ENCODE measurements around the gene KIR2DL4. TPM values are rescaled to one million over a fixed set of nuclear protein-coding genes. Genes with fewer than 3 reads are reported as not detected.
"Not testable (repeated sequence)": the region's sequence is repeated elsewhere in the genome, so short reads cannot be mapped to it uniquely, and the experiment has no call there.

KIR2DL4 gene
- polyA plus RNA-seq, 1 experiment = not detected

DNA sequence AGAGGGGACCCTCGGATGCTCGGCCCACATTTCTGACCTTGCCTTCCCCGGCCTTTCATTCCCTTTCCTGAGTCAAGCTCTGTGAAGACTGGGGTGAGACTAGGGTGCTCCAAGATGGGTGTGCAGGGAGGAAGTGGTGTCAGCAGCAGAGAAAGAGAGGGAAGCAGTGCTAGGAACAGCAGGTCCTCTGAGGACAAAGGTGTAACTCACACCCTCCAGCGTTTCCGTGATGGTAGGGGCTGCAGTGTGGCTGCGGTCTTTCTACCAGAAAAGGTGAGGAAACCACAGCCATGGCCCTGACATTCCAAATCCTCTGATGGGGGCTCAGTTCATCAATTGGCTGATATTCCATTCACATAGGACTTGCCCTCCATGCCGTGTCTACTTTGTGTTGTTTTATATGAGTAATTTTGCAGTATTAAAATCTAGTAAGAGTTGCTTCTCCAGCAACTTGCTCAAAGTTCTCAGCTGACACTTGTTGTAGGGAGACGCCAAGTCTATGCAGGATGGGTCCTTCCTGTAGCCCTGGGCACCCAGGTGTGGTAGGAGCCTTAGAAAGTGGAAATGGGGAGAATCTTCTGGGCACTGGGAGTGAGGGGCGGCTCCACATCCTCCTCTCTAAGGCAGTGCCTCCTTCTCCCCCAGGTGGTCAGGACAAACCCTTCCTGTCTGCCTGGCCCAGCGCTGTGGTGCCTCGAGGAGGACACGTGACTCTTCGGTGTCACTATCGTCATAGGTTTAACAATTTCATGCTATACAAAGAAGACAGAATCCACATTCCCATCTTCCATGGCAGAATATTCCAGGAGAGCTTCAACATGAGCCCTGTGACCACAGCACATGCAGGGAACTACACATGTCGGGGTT is 14.5 kb downstream of the KIR2DL4 start:
- no peak for DNase-seq (ENCODE audit: low read depth)
- ChIA-PET POLR2A (no interaction called here), CTCF (no interaction called here)
- Histone ChIP-seq H3K36me3 (ENCODE audit: control insufficient read depth, insufficient read depth, low read length) (no peaks in the 10 kb centered on the region), H3K27me3 (ENCODE audit: control insufficient read depth, insufficient read depth, low read length) (no peaks in the 10 kb centered on the region), H3K4me3 (ENCODE audit: low read depth, low read length) (no peak overlapping the region)
- no peak for TF ChIP-seq CTCF (IDR thresholded peaks at IDR 0.05; ENCODE audit: insufficient read depth, low read depth, low read length)

- CTCF ChIA-PET; POLR2A ChIA-PET; H3K4me3 ChIP-seq (ENCODE audit: low read depth, low read length); DNase-seq (ENCODE audit: low read depth); H3K36me3 ChIP-seq (ENCODE audit: control insufficient read depth, insufficient read depth, low read length); H3K27me3 ChIP-seq (ENCODE audit: control insufficient read depth, insufficient read depth, low read length): not testable (repeated sequence)
Measured at GRCh38 chr19:54824416-54824815, 21.0 kb downstream of the KIR2DL4 start.

- CTCF ChIA-PET; H3K36me3 ChIP-seq (ENCODE audit: control insufficient read depth, insufficient read depth, low read length); H3K4me3 ChIP-seq (ENCODE audit: low read depth, low read length); POLR2A ChIA-PET; DNase-seq (ENCODE audit: low read depth); H3K27me3 ChIP-seq (ENCODE audit: control insufficient read depth, insufficient read depth, low read length): not testable (repeated sequence)
Measured at GRCh38 chr19:54825326-54825725, 21.9 kb downstream of the KIR2DL4 start.

DNA sequence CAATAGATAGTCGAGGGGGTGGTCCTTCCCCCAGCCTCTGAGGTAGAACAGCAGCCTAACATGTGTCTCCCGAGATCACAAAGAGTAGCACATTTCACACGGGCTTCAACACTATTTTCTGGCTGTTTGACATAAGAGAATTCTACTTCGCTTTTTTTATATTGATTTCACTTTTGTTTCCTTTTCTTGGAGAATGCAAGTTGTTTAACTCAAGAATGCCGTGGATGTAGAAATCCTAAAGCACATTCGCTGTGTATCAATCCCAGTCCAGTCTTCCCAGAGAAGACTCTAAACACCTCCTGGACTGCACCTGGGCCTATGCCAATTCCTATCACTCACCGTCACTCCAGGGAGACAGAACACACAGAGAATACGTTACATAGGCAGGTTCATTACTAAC is 24.7 kb downstream of the KIR2DL4 start:
- DNase-seq (ENCODE audit: low read depth); H3K36me3 ChIP-seq (ENCODE audit: control insufficient read depth, insufficient read depth, low read length); CTCF ChIA-PET; H3K4me3 ChIP-seq (ENCODE audit: low read depth, low read length); POLR2A ChIA-PET; H3K27me3 ChIP-seq (ENCODE audit: control insufficient read depth, insufficient read depth, low read length): not testable (repeated sequence)

GRCh38 chr19:54832496-54832895 is 29.1 kb downstream of the KIR2DL4 start, which contains the start of gene KIR2DS4:
Gene KIR2DS4, plus strand, starts transcription at chr19:54832676.
- H3K36me3 ChIP-seq (ENCODE audit: control insufficient read depth, insufficient read depth, low read length); CTCF ChIA-PET; H3K27me3 ChIP-seq (ENCODE audit: control insufficient read depth, insufficient read depth, low read length); POLR2A ChIA-PET; H3K4me3 ChIP-seq (ENCODE audit: low read depth, low read length); DNase-seq (ENCODE audit: low read depth): not testable (repeated sequence)

DNA sequence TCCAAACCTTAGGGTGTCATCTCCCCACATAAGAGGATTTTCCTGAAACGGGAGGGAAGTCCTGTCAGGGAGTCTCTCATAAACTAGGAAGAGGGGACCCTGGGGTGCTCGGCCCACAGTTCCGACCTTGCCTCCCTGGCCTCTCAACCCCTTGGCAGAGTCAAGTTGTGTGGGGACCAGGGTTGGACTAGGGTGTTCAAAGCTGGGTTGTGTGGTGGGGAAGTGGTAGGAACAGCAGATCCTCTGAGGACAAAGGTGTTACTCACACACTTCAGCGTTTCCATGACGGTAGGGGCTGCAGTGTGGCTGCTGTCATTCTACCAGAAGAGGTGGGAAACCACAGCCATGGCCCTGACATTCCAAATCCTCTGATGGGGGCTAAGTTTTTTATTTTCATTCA is 31.7 kb downstream of the KIR2DL4 start:
- H3K36me3 ChIP-seq (ENCODE audit: control insufficient read depth, insufficient read depth, low read length); H3K4me3 ChIP-seq (ENCODE audit: low read depth, low read length); DNase-seq (ENCODE audit: low read depth); H3K27me3 ChIP-seq (ENCODE audit: control insufficient read depth, insufficient read depth, low read length); POLR2A ChIA-PET; CTCF ChIA-PET: not testable (repeated sequence)

DNA sequence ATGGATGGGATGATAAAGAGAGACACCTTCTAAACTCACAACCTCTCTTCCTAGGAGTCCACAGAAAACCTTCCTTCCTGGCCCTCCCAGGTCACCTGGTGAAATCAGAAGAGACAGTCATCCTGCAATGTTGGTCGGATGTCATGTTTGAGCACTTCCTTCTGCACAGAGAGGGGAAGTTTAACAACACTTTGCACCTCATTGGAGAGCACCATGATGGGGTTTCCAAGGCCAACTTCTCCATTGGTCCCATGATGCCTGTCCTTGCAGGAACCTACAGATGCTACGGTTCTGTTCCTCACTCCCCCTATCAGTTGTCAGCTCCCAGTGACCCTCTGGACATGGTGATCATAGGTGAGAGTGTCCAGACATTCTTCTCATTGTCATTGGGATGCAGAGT is 34.1 kb downstream of the KIR2DL4 start:
- H3K36me3 ChIP-seq (ENCODE audit: control insufficient read depth, insufficient read depth, low read length); CTCF ChIA-PET; POLR2A ChIA-PET; H3K4me3 ChIP-seq (ENCODE audit: low read depth, low read length); H3K27me3 ChIP-seq (ENCODE audit: control insufficient read depth, insufficient read depth, low read length); DNase-seq (ENCODE audit: low read depth): not testable (repeated sequence)

DNA sequence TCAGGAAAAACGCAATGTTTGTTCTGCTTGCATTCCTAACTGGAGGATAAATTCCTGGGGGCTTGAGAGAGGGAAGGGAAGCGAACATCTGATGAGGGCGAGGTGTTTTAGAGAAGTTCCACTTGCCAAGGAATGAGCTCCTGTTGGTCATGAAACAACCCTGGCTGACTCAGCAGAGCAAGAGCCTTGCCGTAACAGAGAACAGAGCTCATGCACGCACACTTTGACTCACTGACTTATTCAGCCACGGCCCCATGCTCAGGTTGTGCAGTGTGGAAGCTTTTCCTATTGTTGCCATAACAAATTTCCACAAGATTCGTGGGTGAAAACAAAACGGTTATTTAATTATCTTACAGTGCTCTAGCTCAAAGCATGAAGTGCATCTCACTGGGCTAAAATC is 39.8 kb downstream of the KIR2DL4 start:
- POLR2A ChIA-PET; H3K36me3 ChIP-seq (ENCODE audit: control insufficient read depth, insufficient read depth, low read length); H3K4me3 ChIP-seq (ENCODE audit: low read depth, low read length); DNase-seq (ENCODE audit: low read depth); CTCF ChIA-PET; H3K27me3 ChIP-seq (ENCODE audit: control insufficient read depth, insufficient read depth, low read length): not testable (repeated sequence)

GRCh38 chr19:54850061-54850640 is 46.7 kb downstream of the KIR2DL4 start, which contains the start of gene KIR3DL2:
Gene KIR3DL2, plus strand, starts transcription at chr19:54850443. Its CDS starts 33 bp downstream, at chr19:54850476.
- H3K36me3 ChIP-seq (ENCODE audit: control insufficient read depth, insufficient read depth, low read length); H3K4me3 ChIP-seq (ENCODE audit: low read depth, low read length); CTCF ChIA-PET; POLR2A ChIA-PET; DNase-seq (ENCODE audit: low read depth); H3K27me3 ChIP-seq (ENCODE audit: control insufficient read depth, insufficient read depth, low read length): not testable (repeated sequence)

All from BJ (cell line).